GM18519 (cell line): ENCODE results near the gene RABGAP1L.
"Not testable (repeated sequence)": the region's sequence is repeated elsewhere in the genome, so short reads cannot be mapped to it uniquely, and the experiment has no call there.

Experiments used
- ATAC-seq: cut with Tn5 transposase; IDR thresholded peaks from one replicate; pipeline ENCODE4 v1.9.1; 2021; ENCODE audit warnings: mild to moderate bottlenecking, moderate library complexity; ENCODE audit not compliant: unreplicated experiment, low FRiP score

Gene RABGAP1L

DNA sequence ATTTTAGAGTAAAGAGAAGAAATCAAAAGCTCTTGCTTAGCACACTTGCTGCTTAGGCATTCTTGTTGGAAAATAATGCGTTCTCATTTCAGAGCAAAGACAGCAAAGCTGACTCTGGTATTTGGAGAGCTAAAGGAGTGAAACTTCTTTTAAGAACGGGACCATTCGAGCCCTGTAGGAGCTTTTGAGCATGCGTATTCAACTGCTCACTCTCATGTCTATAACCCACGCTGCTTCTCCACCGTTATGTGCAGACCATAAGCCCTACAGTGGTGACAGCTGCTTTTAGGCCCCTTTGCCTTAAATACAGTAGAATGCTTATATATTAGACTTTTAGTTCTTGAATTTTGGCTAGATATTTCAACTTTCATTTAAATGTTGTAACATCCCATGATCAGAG lies 626.2 kb downstream of the RABGAP1L start:
- no peak for ATAC-seq

- ATAC-seq = no peak
Observed at GRCh38 chr1:174786358-174786757, 627.0 kb downstream of the RABGAP1L start.

- ATAC-seq = peak; percentile 59
Observed at GRCh38 chr1:174786760-174787159, 627.4 kb downstream of the RABGAP1L start.

GRCh38 chr1:174788981-174789380 lies 629.7 kb downstream of the RABGAP1L start:
- ATAC-seq = no peak

DNA sequence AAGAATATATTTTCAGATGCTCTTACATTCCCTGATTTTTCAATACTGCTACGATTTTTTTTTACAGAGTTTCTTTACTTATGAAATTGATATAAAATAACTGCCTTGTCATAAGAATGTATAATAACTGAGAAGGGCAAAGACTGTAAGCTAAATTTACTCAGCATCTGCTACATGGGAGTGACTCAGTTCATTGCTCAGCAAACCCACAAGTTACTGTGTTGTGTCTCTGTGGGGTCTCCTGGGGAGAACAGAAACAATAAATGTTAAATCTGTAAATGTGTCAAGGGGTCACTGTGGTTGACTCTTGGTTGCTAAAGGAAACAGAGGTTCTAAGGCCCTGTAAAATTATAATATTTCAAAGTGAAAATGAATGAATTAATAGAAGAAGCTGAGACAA lies 630.1 kb downstream of the RABGAP1L start:
- ATAC-seq = peak; percentile 62

DNA sequence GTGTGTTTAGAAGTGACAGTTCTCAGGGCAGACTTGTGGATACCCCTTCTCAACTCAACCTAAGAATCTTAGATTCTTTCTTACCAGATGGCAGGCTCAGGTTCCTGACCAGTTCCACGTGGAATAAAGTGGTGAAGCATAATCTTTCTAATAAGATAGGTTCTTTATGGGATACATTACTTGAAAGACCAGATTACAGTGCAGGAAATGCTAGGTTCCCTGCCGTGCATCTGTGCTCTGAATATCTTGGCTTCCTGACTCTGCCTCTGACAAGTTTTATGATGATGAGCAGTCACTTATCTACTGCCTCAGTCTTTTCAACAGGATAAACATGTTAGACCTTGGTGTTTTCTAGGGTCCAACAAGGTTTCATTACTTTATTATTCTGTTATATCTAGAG lies 632.5 kb downstream of the RABGAP1L start:
- ATAC-seq = no peak

- no peak for ATAC-seq
Observed at GRCh38 chr1:174794861-174795260, 635.5 kb downstream of the RABGAP1L start.

DNA sequence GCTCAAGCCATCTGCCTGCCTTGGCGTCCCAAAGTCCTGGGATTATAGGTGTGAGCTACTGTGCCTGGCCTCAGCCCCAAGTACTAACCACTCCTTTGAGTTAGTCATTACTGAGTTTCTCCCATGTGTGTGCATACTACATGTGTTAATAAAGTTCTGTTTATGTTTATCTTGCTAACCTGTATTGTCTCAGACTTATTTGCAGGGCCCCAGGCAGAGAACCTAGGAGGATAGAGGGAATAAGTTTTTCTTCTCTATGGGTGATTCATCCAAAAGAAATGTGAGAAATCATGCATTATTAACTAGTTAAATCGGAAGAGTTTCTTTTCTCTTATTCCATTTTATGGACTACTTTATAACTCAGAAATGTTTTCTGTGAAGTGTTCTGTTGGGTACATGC lies 636.5 kb downstream of the RABGAP1L start:
- ATAC-seq = no peak

DNA sequence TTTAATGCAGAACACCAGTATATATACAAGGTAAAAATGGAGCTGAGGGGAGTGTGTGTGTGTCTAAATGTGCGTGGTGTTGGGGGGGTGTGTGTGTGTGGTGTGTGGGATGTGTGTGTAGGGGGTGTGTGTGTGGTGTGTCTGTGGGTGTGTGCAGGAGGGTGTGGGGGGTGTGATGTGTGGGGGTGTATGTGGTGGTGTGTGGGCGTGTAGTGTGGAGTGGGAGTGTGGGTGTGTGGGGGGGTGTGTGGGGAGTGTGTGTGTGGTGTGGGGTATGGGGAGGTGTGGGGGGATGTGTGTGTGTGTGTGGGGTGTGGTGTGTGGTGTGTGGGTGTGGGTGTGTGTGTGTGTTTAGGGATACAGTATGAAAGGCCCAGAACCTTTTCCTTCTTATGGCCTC lies 638.1 kb downstream of the RABGAP1L start:
- ATAC-seq = no peak

- ATAC-seq = peak; percentile 11
Observed at GRCh38 chr1:174799136-174799479, 639.8 kb downstream of the RABGAP1L start.

DNA sequence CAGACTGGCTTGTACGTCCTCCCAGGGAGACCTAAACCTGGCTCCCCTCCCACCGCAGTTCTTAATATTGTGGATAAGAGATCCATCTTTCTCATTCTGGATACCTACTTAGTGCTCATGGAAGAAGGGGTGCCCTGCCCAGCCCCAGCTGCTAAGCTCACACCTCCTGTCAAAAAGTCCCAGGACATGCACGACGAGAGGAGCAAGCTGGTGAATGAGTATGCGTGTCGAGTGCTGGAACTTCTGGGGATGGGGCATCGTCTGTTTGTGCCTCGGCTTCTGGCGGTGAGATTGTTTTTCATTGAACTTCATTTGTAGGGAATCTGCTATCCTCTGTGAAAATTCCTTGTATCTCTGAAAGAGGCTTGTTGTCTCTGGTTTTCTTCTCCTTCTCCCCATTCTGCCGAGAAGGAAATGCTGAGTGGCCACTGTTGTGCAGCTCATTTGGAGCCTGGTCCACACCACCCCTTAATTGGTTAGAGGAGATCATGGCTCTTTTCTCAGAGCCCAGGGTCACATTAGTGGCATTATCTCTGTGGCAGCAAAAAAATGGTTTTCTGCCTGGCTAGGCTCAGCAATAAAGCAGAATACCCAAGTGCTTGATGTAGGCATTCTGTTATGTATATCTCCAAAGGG lies 641.0 kb downstream of the RABGAP1L start:
- no peak for ATAC-seq

DNA sequence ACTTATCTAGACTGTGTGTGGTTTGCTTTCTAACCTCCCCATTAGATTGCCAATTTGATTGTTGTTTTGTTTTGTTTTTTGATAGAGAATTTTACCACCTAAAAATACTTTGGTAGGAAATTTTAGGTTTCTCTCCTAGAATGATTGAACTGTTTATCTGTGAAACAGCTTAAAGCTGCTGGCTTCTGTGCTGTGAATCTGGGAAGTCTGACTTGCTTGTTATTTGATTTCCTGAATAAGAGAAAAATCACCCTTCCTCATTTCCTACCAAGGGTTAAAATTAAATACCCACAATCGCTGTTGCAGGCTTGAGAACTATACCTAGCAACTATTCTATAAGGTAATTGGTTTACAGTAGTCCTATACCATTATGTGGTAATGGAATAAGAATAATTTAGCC lies 641.6 kb downstream of the RABGAP1L start:
- ATAC-seq = no peak

GRCh38 chr1:174809755-174810280 lies 650.5 kb downstream of the RABGAP1L start:
- no peak for ATAC-seq

DNA sequence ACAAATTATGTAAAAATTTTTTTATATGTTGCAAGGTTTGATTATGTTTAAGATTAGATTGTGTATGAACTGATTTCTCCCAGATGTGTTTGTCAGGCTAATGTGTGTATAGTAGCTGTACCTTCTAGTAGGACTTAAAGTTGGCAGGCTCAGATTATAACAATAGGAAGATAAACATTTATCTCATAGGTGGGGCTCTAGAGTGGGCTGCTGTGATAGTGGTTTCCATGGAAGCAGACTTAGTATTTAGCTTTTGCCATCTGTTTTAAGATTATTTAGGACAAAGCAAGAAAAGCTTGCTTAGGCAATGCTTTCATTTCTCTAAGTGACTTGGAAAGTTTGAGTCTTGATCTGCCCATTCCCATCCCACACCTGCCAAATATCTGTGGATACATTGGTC lies 652.7 kb downstream of the RABGAP1L start:
- ATAC-seq = no peak

DNA sequence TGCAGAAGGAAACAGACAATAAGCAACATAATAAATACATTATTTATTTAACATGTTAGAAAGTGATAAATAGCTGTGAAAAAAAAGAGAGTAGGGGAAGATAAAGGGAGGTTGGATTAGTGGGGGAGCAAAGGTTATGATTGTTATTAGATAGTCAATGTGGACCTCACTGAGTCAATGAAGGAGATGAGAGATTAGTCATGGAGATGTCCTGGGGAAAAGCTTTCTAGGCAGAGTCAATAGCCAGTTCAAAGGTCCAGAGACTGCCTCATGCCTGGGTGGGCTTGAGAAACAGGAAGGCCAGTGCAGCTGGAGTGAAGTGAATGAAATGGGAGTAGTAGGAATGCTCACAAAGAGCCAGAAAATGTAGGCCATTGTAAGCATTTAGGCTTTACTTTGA lies 653.3 kb downstream of the RABGAP1L start:
- no peak for ATAC-seq

DNA sequence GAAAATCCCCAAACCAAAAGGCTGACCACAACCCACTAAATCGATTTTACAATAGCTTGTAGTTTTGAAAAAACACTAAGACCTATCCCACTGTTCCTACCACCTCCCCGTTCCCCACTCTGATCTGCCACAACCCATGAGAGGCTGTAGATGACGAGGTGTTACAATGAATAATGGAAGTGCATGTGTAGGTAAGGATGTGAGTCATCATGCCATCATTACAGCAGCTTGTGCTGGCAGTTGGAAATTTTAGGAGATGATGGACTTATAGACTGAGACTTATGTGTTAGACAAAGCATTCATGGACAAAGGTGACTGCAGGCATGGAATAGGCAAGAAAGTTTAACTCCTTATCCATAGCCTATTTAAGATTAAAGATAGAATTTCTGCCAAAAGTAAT lies 655.7 kb downstream of the RABGAP1L start:
- ATAC-seq = no peak

DNA sequence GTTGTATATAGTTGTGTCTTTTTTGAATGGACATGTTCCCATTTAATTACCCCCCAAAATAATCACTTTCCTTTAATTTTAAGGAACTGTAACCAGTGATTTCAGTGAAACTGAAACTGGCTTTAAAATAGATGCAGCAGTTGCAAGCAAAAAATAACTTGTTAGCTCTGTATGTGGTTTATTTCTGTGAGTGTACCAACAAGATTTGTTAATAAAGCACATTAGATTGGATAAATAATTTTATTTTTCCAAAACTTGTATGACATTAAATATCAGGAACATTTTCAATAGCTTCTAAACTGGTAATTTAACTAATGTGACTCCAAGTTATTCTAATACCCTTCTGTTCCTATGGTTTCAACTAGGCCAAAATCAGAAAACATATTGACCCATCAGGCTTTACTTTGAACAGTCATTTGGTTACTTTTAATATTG lies 656.2 kb downstream of the RABGAP1L start:
- peak; percentile 40 for ATAC-seq

DNA sequence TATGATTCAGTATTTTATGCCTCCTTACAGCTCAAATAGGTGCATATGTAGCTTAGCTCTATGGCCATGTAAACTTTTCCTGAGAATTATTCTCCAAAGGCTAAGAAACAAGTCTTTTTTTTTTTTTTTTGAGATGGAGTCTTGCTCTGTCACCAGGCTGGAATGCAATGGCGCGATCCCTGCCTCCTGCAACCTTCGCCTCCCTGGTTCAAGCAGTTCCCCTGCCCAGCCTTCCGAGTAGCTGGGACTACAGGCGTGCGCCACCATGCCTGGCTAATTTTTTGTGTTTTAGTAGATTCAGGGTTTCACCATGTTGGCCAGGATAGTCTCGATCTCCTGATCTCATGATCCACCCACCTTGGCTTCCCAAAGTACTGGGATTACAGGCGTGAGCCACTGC lies 657.3 kb downstream of the RABGAP1L start:
- not testable (repeated sequence) for ATAC-seq

- no peak for ATAC-seq
Observed at GRCh38 chr1:174818014-174818616, 658.8 kb downstream of the RABGAP1L start.

DNA sequence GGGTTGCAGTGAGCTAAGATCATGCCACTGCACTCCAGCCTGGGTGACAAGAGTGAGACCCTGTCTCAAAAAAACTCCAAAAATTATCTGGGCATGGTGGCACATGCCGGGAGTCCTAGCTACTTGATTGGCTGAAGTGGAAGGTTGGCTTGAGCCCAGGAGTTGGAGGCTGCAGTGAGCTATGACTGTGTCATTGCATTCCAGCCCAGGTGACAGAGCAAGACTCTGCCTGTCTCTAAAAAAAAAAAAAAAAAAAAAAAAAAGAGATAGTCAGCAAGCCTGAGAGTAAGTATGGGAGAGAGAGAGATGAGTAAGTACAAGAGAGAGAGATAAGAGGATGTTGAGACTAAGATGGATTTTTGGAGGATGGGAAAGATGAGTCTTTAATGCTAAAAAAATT lies 659.6 kb downstream of the RABGAP1L start:
- no peak for ATAC-seq

DNA sequence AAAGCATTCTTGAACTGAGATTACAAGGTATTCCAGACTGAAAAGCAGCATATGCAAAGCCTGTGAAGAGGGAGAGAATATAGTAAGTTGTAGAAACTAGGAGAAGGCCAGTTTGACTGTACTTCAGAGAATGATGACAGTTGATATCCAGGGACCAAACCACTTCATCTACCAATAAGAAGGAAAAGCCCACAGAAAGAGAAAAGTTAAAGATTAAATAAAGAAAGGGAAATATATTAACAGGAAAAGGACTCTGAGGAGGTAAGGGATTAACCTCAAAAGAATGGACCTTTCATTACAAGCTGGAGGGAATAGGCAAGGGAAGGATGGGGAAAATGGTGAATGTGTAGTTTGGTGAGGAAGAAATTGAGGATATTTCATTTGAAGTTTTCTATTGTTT lies 660.3 kb downstream of the RABGAP1L start:
- ATAC-seq = no peak

- no peak for ATAC-seq
Observed at GRCh38 chr1:174825127-174825526, 665.8 kb downstream of the RABGAP1L start.
